ENCODE data around the gene MAPK8.

DNA sequence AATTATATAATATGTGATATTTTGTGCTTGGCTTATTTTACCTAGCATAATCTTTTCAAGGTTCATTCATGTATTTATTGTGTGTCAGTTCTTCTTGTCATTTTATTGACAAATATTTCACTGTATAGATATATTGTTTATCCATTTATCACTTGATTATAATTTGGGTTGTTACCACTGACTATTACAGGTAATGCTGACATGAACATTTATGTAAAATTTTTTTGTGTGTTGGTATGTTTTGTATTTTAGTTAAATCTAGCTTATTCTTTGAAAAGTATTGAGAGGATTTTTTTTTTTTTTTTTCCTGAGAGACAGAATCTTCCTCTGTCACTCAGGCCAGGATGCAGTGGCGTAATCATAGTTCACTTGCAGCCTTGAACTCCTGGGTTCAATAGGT, 107.7 kb downstream of the MAPK8 start:
- no peak for TF ChIP-seq POLR2A (IDR thresholded peaks at IDR 0.05)
- no peak for TF ChIP-seq CTCF (IDR thresholded peaks at IDR 0.05)
